ENCODE results near the gene GRK5.

GRCh38 chr10:119443441-119443840 lies 236.1 kb downstream of the GRK5 start:
- TF ChIP-seq POLR2A (IDR thresholded peaks at IDR 0.05; ENCODE audit: low read length) (no peak), GATA1 (IDR thresholded peaks at IDR 0.05; ENCODE audit: low read depth, low read length) (no peak)

Data from erythroblast (primary cell).